ENCODE results near the gene C2orf66.

GRCh38 chr2:196849895-196850294, 40.7 kb upstream of the C2orf66 start:
- TF ChIP-seq CTCF (optimal IDR thresholded peaks at IDR 0.05 in 1 of 3, IDR thresholded peaks at IDR 0.05 in 1 of 3, conservative IDR thresholded peaks at IDR 0.05 in 1 of 3; ENCODE audit: extremely low read depth in 1 of 3, insufficient read depth in 2 of 3, low read length in 3 of 3) (peak; percentile 15 to 46 (median 16)), EZH2 (IDR thresholded peaks at IDR 0.05; ENCODE audit: low read length) (no peak)

Data from keratinocyte (primary cell).